Stimulated activated naive CD4-positive, alpha-beta T cell (primary cell): Measurements from ENCODE around the gene G6PD.
"Not testable (repeated sequence)": the region's sequence is repeated elsewhere in the genome, so short reads cannot be mapped to it uniquely, and the experiment has no call there.

Source experiments
- DNase-seq, 6 experiments: peaks; one replicate each; lab custom pipeline; 2025; lab: John Stamatoyannopoulos, UW

The G6PD gene

GRCh38 chrX:154542723-154543424 is 3.8 kb downstream of the G6PD start:
- DNase-seq: peak in 2 of 6 experiments; percentile 17 to 24

DNA sequence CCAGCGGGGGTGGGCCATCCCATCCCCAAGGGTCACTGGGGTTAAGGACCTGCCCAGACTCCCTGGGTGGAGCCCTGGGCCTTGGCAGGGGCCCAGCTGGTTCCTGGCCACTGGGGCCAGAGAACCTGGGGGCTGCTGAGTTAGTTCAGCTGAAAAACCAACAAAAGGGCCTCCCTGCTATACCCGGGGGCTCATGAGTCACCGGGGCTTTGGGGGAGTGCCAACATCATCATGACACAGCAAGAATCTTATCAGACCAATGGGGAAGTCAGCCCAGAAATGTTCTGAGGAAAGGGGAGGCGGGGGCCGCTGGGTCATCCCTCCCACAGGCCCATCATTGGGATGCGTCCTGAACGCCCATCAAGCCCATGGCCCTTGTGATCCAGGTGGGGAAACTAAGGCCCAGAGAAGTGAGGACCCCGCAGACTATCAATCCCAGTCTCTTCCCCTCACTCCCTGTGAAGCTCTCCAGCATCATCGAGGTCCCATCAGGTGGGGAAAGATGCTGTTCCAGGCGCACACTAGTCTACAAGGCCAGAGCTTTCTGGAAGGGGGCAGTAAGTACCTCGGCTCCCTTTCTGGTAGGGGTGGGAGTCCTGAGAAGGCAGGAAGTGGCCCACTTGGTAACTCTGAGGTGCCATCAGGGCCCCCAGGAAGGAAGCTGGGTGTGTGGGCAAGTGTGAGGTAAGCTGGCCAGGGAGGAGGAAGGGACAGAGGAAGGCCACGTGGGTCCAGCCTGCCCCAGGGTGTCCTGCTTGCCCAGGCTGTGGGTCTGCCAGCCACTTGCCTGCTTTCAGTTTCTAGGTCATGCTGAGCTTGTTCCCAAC is 4.5 kb downstream of the G6PD start:
- DNase-seq: no peak

DNA sequence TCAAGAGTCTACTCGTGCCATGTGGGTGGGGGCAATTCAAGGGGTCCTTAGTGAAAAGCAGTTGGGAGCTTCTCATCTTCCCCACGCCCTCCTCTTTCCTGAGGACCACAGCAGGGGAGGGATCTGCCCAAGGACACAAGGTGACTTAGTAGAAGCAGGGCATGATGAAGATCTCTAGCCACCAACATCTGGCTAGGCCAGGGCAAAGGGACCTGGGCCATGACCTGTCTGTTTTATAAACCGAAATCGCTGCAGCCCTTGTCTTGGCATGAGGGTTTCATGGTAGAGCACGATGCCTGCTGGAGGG is 5.1 kb downstream of the G6PD start:
- no peak for DNase-seq

GRCh38 chrX:154540897-154541535 is 5.6 kb downstream of the G6PD start:
- DNase-seq: no peak

- not testable (repeated sequence) for DNase-seq
These were observed 6.3 kb downstream of the G6PD start for GRCh38 chrX:154540365-154540764.

- no peak for DNase-seq
These were observed 7.6 kb downstream of the G6PD start for GRCh38 chrX:154539077-154539476.

- DNase-seq: no peak
These were observed 10.8 kb downstream of the G6PD start for GRCh38 chrX:154535892-154536291.

GRCh38 chrX:154534526-154535322 is 11.9 kb downstream of the G6PD start:
- peak; percentile 61 to 92 (median 87) for DNase-seq

DNA sequence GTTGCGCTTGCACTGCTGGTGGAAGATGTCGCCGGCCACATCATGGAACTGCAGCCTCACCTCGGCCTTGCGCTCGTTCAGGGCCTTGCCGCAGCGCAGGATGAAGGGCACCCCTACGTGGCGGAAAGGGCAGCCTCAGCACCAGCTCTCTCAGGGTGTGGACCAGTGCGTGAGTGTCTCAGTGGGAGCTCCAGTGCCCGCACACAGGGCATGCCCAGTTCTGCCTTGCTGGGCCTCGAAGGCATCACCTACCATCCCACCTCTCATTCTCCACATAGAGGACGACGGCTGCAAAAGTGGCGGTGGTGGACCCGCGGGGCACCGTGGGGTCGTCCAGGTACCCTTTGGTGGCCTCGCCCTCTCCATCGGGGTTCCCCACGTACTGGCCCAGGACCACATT is 14.0 kb downstream of the G6PD start:
- DNase-seq: no peak

DNA sequence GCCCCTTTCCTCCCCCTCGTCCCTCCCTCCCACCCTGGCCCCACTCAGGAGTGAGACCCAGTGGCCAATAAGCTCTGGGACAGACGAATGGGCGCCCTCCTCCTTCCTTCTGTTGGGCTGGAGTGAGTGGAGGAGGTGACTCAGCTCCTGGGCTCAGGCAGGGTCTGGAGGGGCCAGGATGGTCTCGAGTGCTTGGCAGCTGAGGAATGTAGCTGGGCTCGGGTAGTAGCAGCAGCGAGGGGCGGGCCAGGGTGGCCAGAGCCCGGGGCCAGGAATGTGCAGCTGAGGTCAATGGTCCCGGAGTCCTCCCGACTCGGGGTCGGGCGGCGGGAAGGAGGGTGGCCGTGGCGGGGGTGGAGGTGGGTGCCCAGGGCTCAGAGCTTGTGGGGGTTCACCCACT is 15.0 kb downstream of the G6PD start:
- no peak for DNase-seq

DNA sequence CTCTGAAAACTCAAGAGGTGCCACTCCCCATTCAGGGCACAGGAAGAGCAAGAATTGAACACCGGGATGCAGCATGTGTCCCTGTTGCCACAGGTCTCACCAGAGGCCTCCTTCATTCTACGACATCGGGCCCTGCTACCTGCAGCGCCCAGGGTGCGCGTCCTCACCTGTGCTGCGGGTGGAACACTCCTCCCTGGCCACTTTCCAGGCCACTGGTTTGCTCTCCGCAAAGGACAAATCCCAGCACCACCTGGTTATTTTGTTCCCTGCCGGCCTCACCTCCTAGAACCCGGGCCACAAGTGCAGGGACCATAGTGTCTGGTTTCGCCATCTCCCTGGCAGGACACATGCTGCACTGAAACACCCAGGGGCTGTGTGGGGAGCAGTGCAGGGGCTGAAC is 16.4 kb downstream of the G6PD start:
- DNase-seq: no peak

GRCh38 chrX:154529206-154529612 is 17.4 kb downstream of the G6PD start:
- no peak for DNase-seq

GRCh38 chrX:154526901-154527675 is 19.6 kb downstream of the G6PD start:
- DNase-seq: peak; percentile 11 to 47 (median 31)

- peak in 1 of 6 experiments; percentile 5 for DNase-seq
These were observed 20.8 kb downstream of the G6PD start for GRCh38 chrX:154525606-154526490.

- no peak for DNase-seq
These were observed 27.3 kb downstream of the G6PD start for GRCh38 chrX:154519389-154519788.

- no peak for DNase-seq
These were observed 29.4 kb downstream of the G6PD start for GRCh38 chrX:154517101-154517781.

- DNase-seq: peak in 3 of 6 experiments; percentile 6 to 70 (median 20)
These were observed 30.0 kb downstream of the G6PD start for GRCh38 chrX:154516656-154517100.

GRCh38 chrX:154515966-154516655 is 30.5 kb downstream of the G6PD start, which contains the start of gene FAM3A:
Gene FAM3A (minus strand): TSS chrX:154516232. CDS start chrX:154515772, 460 bp downstream.
- peak; percentile 79 to 91 (median 89) for DNase-seq
